NCI-H748 (cell line): ENCODE data around the gene ECEL1.
A peak's percentile ranks its signal among the peaks of the same experiment; 100 is the strongest.
"Not testable (repeated sequence)": the region's sequence is repeated elsewhere in the genome, so short reads cannot be mapped to it uniquely, and the experiment has no call there.

Experiments
- DNase-seq: peaks from one replicate; lab custom pipeline; 2025; ENCODE audit not compliant: unreplicated experiment; lab: John Stamatoyannopoulos, UW

The ECEL1 gene

GRCh38 chr2:232487385-232488096 lies at the start of gene ECEL1:
ECEL1 (minus strand) TSS chr2:232487834; CDS start chr2:232486653, 1,181 bp downstream.
- peak; percentile 66 for DNase-seq

- peak; percentile 54 for DNase-seq
These were observed 49.4 kb upstream of the ECEL1 start for GRCh38 chr2:232537079-232537478.

GRCh38 chr2:232535761-232536530 lies 48.3 kb upstream of the ECEL1 start:
- DNase-seq: no peak

- no peak for DNase-seq
These were observed 47.5 kb upstream of the ECEL1 start for GRCh38 chr2:232534940-232535651.

GRCh38 chr2:232533944-232534710 lies 46.5 kb upstream of the ECEL1 start:
- DNase-seq: no peak

GRCh38 chr2:232532821-232533220 lies 45.2 kb upstream of the ECEL1 start:
- not testable (repeated sequence) for DNase-seq

- no peak for DNase-seq
These were observed 44.8 kb upstream of the ECEL1 start for GRCh38 chr2:232532419-232532818.

GRCh38 chr2:232530626-232531260 lies 43.1 kb upstream of the ECEL1 start:
- no peak for DNase-seq

GRCh38 chr2:232529806-232530547 lies 42.3 kb upstream of the ECEL1 start:
- DNase-seq: no peak

GRCh38 chr2:232528746-232529460 lies 41.3 kb upstream of the ECEL1 start:
- DNase-seq: no peak

GRCh38 chr2:232527905-232528470 lies 40.4 kb upstream of the ECEL1 start:
- DNase-seq: no peak

- no peak for DNase-seq
These were observed 38.8 kb upstream of the ECEL1 start for GRCh38 chr2:232526372-232526941.

- DNase-seq: peak; percentile 14
These were observed 38.2 kb upstream of the ECEL1 start, which contains the start of gene CHRND for GRCh38 chr2:232525791-232526371. CHRND (plus strand) TSS chr2:232526160; CDS start chr2:232526216, 56 bp downstream.

GRCh38 chr2:232525199-232525598 lies 37.6 kb upstream of the ECEL1 start:
- no peak for DNase-seq

GRCh38 chr2:232524771-232525170 lies 37.1 kb upstream of the ECEL1 start:
- DNase-seq: no peak

GRCh38 chr2:232523682-232524597 lies 36.3 kb upstream of the ECEL1 start:
- peak; percentile 77 for DNase-seq

- peak; percentile 13 for DNase-seq
These were observed 35.7 kb upstream of the ECEL1 start for GRCh38 chr2:232523402-232523681.
